ENCODE data around the gene LRP1.

DNA sequence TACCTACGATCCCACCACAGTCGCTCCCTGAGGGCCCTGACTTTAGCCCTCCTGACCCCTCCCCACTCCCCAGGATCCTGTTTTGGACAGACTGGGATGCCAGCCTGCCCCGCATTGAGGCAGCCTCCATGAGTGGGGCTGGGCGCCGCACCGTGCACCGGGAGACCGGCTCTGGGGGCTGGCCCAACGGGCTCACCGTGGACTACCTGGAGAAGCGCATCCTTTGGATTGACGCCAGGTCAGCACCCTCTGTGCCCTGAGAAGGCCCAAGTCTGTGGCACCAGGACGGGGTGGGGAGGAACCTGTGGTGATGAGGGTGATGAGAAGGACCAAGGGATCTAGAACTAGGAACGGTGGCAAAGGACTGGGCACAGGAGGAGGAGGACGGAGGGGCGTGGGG lies 49.1 kb downstream of the LRP1 start:
- TF ChIP-seq, protein P1, sequence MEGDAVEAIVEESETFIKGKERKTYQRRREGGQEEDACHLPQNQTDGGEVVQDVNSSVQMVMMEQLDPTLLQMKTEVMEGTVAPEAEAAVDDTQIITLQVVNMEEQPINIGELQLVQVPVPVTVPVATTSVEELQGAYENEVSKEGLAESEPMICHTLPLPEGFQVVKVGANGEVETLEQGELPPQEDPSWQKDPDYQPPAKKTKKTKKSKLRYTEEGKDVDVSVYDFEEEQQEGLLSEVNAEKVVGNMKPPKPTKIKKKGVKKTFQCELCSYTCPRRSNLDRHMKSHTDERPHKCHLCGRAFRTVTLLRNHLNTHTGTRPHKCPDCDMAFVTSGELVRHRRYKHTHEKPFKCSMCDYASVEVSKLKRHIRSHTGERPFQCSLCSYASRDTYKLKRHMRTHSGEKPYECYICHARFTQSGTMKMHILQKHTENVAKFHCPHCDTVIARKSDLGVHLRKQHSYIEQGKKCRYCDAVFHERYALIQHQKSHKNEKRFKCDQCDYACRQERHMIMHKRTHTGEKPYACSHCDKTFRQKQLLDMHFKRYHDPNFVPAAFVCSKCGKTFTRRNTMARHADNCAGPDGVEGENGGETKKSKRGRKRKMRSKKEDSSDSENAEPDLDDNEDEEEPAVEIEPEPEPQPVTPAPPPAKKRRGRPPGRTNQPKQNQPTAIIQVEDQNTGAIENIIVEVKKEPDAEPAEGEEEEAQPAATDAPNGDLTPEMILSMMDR (conservative IDR thresholded peaks at IDR 0.05) = no peak
- no peak for TF ChIP-seq ZFX (IDR thresholded peaks at IDR 0.05)
